Lung (tissue), 12 donors: Measurements from ENCODE around the gene LINGO3. TPM values are rescaled to one million over a fixed set of nuclear protein-coding genes. Genes with fewer than 3 reads are reported as not detected.

ENCODE experiments used
- ATAC-seq: fragments of 200-7000 bp; cut with Tn5 transposase; one replicate; pipeline ENCODE4 v1.9.1; 2020; ENCODE audit warnings: moderate number of reproducible peaks; ENCODE audit not compliant: insufficient read depth, low FRiP score
- DNase-seq, 3 donors: peaks; one replicate each; pipeline ENCODE4 v3.0.0-alpha.2; 2013 to 2017
- H3K27ac ChIP-seq, 2 donors: one replicate each; pipeline ENCODE4 v1.5.1; 2013; ENCODE audit warnings: mild to moderate bottlenecking in 2 of 2, moderate library complexity in 2 of 2, control low read depth in 1 of 2, inconsistent platforms in 1 of 2, low read depth in 1 of 2, low read length in 1 of 2
- H3K27me3 ChIP-seq, 3 donors: one replicate each; pipeline ENCODE4 v1.5.1; 2013; ENCODE audit warnings: low read length in 2 of 3; ENCODE audit not compliant: control insufficient read depth in 3 of 3, insufficient read depth in 3 of 3
- H3K36me3 ChIP-seq, 4 donors: one replicate each; pipeline ENCODE4 v1.5.1; 2013; ENCODE audit warnings: low read length in 4 of 4, mild to moderate bottlenecking in 1 of 4, moderate library complexity in 1 of 4; ENCODE audit not compliant: control insufficient read depth in 4 of 4, insufficient read depth in 4 of 4
- H3K4me1 ChIP-seq, 5 donors: one replicate each; pipeline ENCODE4 v1.5.1; 2013; ENCODE audit warnings: low read length in 5 of 5, mild to moderate bottlenecking in 2 of 5, moderate library complexity in 1 of 5; ENCODE audit not compliant: control insufficient read depth in 5 of 5, insufficient read depth in 5 of 5
- H3K4me3 ChIP-seq: one replicate; pipeline ENCODE4 v1.5.1; 2013; ENCODE audit warnings: mild to moderate bottlenecking, control low read depth, moderate library complexity
- H3K9ac ChIP-seq, 2 donors: one replicate each; pipeline ENCODE4 v1.5.1; 2013; ENCODE audit warnings: low read length in 2 of 2, control low read depth in 1 of 2; ENCODE audit not compliant: insufficient read depth in 1 of 2
- H3K9me3 ChIP-seq, 4 donors: one replicate each; pipeline ENCODE4 v1.5.1; 2013; ENCODE audit warnings: low read length in 3 of 4, mild to moderate bottlenecking in 1 of 4, moderate library complexity in 1 of 4; ENCODE audit not compliant: control insufficient read depth in 4 of 4, insufficient read depth in 3 of 4
- WGBS, 2 donors: extraction: QIAGEN DNeasy Blood & Tissue Kit; methylation state at CpG; one replicate each; pipeline ENCODE4 v1.1.7; 2013; 5-methylcytosine and 5-hydroxymethylcytosine counted together
- polyA plus RNA-seq, 2 donors: library from polyadenylated mRNA; stranded (reverse); fragments of 200-250 nt; gene quantifications; one replicate each; pipeline ENCODE4 v1.2.1, GENCODE V29; 2013
- total RNA-seq, 2 donors: library from RNA; depleted of rRNA in 1 of 2; stranded (reverse); fragments of >200 nt in 1 of 2; gene quantifications; one replicate each; pipeline ENCODE4 v1.2.1, GENCODE V29; 2014 to 2021
- TF ChIP-seq, protein P1 (sequence below): IDR thresholded peaks from 2 replicates; pipeline ENCODE4 v1.5.1; 2012; ENCODE audit warnings: mild to moderate bottlenecking; ENCODE audit errors: control extremely low read depth, extremely low read depth
- donor health status: control.
- donor health status: control.
- donor health status: Bipolar disorder and iron deficiency.
- donor health status: healthy.
- donor health status: DM: yes; HTN: yes; CAD: no.

LINGO3 gene
- total and polyA plus RNA-seq, 4 donors = 0.10 to 1.0 (median 0.21) TPM; not detected in 1

DNA sequence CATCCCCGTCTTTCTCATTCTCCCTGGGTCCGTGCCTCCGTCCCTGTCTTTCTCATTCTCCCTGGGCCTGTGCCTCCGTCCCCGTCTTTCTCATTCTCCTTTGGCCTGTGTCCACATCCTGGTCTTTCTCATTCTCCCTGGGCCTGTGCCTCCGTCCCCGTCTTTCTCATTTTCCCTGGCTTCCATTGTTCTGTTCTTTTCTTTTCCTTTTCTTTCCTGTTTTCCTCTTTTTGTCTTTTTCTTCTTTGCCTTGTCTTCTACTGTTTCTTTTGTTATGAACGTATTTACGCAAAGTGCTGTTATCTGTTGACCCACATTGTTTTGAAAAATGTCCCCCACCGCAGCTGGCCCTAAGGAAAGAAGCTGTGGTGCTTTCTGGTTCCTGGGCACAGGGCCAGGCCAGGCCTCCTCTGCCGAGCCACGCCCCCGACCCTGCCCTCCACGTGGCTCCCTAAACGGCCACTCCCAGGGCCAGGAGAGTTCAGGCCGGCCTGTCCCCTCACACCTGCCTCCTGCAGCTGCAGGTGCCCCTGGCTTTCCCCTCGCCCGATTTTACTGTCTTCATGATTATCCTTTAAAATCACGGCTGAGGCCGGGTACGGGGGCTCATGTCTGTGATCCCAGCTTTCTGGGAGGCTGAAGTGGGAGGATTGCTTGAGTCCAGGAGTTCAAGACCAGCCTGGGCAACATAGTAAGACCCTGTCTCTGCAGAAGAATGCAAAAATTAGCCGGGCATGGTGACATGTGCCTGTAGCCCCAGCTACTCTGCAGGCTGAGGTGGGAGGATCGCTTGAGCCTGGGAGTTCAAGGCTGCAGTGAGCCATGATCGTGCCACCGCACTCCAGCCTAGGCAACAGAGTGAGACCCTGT lies 38.1 kb upstream of the LINGO3 start:
- H3K36me3 ChIP-seq = peaks cover 0 to 25% (median 14%) of the 10 kb centered on the region in 4 donors
- no peaks in the 10 kb centered on the region for H3K27me3 ChIP-seq
- no peak overlapping the region for H3K27ac ChIP-seq
- H3K9ac ChIP-seq = no peak overlapping the region
- WGBS, 2 donors = 69 to 73% methylated on average over 25 of the region's 25 CpGs
- TF ChIP-seq, protein P1, sequence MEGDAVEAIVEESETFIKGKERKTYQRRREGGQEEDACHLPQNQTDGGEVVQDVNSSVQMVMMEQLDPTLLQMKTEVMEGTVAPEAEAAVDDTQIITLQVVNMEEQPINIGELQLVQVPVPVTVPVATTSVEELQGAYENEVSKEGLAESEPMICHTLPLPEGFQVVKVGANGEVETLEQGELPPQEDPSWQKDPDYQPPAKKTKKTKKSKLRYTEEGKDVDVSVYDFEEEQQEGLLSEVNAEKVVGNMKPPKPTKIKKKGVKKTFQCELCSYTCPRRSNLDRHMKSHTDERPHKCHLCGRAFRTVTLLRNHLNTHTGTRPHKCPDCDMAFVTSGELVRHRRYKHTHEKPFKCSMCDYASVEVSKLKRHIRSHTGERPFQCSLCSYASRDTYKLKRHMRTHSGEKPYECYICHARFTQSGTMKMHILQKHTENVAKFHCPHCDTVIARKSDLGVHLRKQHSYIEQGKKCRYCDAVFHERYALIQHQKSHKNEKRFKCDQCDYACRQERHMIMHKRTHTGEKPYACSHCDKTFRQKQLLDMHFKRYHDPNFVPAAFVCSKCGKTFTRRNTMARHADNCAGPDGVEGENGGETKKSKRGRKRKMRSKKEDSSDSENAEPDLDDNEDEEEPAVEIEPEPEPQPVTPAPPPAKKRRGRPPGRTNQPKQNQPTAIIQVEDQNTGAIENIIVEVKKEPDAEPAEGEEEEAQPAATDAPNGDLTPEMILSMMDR = no peak
- ATAC-seq = no peak
- peaks cover 0 to 11% (median 0%) of the 10 kb centered on the region in 5 donors for H3K4me1 ChIP-seq
- no peak overlapping the region for H3K4me3 ChIP-seq
- H3K9me3 ChIP-seq = no peaks in the 10 kb centered on the region
- peak in 2 of 3 donors; percentile 24 to 36 for DNase-seq

DNA sequence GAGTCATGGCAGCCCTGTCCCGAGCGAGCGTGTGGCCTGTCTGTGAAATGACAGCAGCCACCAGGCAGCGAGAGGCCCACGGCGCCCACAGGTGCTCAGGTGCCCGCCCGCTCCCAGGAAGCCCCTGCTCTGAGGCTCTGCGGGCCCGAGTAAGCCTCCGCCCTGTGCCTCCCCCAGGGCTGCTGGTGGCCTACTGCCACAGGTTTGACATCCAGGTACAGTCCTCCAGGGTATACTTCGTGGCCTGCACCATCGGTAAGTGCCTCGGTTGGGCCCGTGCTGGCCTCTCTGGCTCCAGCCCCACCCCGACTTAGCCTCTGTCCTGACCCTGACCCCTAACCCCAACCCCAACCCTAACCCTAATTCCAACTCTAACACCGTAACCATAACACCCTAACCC lies 37.1 kb upstream of the LINGO3 start:
- Histone ChIP-seq H3K27ac (no peak overlapping the region), H3K4me1 (peaks cover 0 to 16% (median 0%) of the 10 kb centered on the region in 5 donors), H3K4me3 (no peak overlapping the region), H3K27me3 (no peaks in the 10 kb centered on the region), H3K36me3 (peaks cover 0 to 33% (median 12%) of the 10 kb centered on the region in 4 donors), H3K9ac (no peak overlapping the region), H3K9me3 (no peaks in the 10 kb centered on the region)
- DNase-seq = no peak
- WGBS, 2 donors = 95 to 98% methylated on average over 15 to 17 of the region's 17 CpGs
- no peak for ATAC-seq
- TF ChIP-seq, protein P1 = no peak

DNA sequence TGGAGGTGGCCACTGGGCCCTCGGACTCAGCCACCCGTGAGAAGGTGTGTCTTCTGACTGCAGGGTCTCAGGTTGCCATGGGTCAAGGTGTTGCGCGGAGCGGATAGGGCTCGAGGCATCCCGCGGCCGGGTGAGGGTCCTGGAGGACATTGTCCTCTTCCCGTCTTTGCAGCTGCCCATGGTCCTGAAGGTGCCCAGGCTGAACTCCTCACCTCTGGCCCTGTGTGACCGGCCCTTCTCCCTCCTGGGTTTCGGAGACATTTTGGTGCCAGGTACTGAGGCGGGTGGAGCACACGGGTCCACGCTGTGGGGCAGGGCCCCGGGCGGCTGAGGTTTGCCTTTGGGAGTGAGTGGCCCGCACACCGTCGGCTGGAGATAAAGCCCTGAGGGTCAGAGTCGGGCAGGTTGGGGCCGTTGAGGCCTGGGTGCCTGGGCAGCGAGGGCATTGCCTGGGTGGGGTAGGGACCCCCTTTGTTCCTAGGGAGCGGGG lies 36.5 kb upstream of the LINGO3 start:
- H3K36me3 ChIP-seq = peaks cover 0 to 34% (median 9%) of the 10 kb centered on the region in 4 donors
- no peak for ATAC-seq
- TF ChIP-seq, protein P1 = no peak
- no peak overlapping the region for H3K27ac ChIP-seq
- no peak overlapping the region for H3K4me3 ChIP-seq
- no peak for DNase-seq
- H3K9ac ChIP-seq = no peak overlapping the region
- no peaks in the 10 kb centered on the region for H3K27me3 ChIP-seq
- H3K4me1 ChIP-seq = peaks cover 0 to 16% (median 0%) of the 10 kb centered on the region in 5 donors
- WGBS, 2 donors = 96 to 97% methylated on average over 24 of the region's 24 CpGs
- H3K9me3 ChIP-seq = no peaks in the 10 kb centered on the region
